Measurements from ENCODE around the gene C3orf62.

C3orf62 gene

DNA sequence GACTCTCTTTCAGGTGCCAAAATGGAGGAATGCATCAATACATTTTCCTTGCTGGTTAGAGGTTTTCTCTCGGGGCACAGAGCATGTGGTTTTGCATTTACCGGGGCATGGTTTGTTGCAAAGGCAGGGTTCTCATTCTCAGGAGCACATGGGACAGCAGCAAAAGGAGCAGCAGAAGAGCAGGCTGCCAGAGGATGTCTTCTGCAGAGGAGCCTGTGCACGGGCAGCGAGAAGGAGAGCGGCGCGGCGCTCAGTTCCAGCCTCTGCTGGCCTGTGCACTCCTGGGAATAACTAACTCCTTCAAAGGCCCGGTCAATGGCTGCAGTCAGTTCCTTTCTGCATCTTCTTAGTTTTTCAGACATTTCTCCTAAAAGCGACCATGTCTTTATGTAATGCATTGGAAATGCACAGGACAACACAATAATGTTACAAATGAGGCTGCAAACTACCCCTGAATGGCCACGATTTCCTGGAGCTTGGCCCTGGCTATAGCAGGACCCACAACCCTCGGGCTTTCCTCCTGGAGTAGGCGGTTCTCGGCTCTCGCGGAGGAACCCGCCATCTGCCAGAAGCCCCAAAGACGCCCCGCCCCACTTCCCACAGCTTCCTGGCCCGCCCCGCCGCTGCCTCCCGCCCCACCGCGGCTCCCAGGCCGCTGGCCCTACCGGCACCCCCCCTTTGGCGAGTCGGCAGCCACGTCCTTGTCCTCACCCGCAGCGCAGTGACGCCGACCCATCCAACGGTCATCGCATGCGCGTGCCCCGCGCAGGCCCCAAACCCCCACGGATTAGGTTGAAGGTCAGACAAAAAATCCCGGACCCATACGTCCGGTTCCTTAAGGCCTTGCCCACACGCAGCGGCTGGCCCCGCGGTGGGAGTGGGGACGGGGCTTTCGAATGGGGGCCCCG, at the start of gene C3orf62:
Gene C3orf62, minus strand, starts transcription at position 758 of the 908 bp plus-strand sequence. Its CDS starts 360 bp downstream, at position 398.
- DNase-seq (ENCODE audit: low read depth in 2 of 2) = peak; percentile 67 to 81

DNA sequence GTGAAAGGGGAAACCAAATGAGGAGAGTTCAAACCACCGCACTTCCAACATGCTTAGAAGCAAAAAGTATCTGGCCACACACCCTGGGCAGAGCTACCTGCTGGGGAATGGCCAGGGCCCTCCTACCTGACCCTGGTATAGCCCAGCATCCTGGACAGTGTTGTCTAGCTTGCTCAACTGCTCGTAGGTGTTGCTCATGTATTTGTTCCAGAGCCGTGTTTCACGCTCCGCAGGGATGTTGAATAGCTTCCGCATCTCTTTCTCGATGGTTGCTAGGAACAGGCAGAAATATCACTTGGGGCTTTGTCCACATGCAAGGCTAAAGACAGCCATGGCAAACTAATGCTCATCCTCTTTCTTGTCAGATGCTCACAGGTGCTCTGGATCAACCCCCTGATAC, 47.7 kb upstream of the C3orf62 start:
- DNase-seq (ENCODE audit: low read depth in 2 of 2) = no peak

DNA sequence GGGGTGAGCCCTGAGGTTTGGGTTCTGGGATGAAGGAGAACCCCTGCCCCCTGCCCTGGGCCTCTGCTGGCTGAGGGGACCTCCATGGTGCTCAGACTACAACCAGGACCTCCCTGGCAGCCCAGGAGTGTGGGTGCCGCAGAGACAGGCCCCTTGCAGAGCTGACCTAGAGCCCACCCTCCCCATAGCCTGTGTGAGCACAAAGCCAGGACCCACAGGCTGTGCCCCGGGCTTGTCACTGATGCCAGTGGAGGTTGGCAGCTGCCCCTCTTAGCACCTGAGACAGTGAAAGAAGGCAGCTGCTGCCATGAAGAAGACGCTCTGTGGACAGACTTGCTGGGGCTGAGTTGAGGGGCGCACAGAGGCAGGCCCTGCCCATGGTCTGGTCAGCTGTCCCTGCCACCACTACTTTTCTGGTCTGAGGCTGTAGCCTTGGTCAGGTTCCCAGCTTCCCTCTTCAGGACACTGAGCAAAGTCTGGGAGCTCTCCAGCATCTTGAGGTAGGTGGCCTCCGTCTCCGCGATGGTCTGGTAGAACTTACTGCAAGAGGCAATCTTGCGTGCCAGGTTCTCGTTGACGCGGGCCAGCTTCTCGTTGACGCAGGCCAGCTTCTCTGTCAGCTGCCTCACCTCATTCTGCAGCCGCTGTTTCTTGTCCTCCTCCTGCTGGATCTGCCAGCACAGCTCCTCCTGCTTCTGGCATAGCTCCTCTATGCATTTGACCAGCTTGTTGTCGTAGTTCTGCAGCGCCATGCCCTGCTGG, 39.8 kb upstream of the C3orf62 start:
- DNase-seq (ENCODE audit: low read depth in 2 of 2) = no peak

DNA sequence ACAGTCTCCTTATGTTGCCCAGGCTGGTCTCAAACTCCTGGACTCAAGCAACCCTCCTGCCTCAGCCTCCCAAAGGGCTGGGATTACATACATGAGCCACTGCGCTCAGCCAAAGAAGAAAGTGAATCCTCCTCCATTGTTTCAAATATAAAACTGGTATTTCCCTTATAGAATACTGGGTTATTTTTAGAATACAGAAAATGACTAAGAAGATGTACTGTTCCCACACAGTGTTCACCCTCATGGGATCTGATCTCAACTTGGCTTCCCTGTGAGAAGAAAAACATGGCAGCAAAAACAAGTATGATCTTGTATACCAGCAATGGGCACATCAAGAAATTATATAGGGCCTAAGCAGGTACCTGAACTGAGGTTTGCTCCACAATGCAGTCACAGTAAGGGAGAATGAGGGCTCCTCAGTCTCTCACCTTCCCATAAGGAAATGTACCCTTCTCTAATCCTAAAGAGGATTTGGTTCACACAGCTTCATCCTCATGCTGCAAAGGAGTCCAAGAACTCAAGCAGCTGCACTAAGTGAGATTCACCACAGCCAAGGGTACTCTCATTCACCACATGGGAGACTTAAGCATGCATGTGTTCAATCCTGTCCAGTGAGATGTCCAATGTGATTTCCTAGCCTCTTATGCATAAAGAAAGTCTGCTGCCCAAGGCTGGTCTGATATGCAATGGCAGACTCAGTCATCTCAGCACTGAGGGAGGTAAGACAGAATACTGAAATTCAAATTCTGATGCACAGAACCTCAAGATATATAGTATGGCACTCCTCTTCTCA, 37.1 kb upstream of the C3orf62 start:
- no peak for DNase-seq (ENCODE audit: low read depth in 2 of 2)

DNA sequence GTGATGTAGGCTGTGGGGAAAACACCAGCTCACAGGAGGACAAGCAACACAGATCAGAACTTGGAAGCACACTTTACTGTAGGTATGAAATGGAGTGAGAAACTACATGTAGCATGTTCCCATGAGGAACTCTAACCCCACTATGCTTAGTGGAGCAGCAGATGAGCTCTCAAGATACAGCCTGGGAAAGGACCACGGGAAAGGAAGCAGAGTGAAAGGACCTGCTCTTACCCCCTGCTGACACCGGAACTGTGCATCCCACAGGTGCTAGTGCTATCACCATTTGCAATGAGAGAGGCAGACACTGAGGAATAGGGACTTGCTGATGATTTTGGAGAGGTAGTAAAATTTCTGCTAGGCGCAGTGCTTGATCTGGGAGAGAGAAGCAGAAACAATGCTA, 34.3 kb upstream of the C3orf62 start:
- no peak for DNase-seq (ENCODE audit: low read depth in 2 of 2)

DNA sequence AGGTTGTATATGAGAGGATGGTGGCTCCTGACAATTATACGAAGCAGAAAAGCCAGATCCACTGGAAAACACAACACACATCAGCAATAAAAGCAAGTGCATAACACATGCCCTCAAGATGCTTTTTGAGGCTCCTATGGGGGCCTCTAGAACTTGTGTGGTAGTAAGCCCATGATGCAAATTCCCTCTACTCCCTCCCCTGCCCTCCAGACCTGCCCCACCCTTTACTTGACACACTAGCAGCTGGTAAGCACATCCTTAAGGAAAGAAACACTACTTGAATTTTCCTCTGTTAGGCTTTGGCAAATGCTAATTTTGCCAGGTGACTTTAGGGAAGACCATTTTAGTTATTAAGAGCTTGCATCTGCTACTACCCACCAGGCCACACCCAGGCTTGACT, 33.6 kb upstream of the C3orf62 start:
- no peak for DNase-seq (ENCODE audit: low read depth in 2 of 2)

DNA sequence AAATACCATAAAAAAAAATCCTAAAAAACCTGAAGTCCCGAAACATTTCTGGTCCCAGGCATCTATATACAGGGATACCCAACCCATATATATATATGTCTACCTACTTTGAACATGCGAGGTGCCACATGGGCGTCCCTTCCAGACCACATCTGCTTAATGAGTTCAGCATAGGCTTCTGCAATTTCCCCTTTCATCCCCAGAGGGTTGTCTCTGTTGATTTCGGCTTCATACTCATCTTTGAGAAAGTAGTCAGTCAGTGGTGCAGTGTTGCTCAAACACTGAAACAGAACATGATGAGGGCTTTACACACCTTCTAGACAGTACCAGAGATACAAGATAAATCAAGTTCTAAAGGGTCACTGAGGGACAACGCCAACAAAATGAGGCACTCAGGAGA, 28.6 kb upstream of the C3orf62 start:
- no peak for DNase-seq (ENCODE audit: low read depth in 2 of 2)

DNA sequence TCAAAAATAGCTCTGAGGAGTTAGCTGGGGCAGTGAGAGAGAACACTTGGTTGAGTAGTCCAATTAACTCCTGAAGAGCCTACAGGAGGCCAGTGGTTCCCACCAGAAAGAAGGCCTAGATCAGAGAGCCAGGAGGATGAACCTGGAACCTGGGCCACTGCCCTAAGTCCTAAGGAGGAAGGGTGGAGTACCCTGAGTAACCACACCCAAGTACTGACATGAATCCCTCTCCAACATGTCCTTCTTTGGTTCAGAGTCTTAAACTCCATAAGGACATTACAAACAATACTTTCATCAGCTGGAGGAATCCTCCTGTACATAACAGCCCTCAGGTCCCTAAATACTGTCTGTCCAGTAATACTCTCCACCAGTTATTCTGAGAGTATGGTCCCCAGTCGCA, 25.6 kb upstream of the C3orf62 start:
- DNase-seq (ENCODE audit: low read depth in 2 of 2) = no peak

DNA sequence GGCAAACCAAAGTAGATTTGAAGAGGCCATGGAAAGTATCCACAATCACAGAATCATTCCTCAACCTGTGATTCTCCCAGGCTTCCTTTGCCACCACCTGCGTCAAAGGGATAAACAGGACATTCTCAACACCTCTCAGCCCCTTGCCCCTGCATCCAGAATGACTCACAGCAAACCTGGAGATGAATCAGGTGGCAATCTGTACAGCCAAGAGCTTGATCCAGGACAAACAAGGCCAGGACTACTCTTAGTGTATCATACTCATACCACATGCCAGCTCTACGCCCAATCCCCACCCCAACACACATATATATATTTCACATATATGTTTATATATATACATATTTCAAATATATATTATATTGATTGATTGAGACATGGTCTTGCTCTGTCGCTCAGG, 23.6 kb upstream of the C3orf62 start:
- DNase-seq (ENCODE audit: low read depth in 2 of 2) = no peak

DNA sequence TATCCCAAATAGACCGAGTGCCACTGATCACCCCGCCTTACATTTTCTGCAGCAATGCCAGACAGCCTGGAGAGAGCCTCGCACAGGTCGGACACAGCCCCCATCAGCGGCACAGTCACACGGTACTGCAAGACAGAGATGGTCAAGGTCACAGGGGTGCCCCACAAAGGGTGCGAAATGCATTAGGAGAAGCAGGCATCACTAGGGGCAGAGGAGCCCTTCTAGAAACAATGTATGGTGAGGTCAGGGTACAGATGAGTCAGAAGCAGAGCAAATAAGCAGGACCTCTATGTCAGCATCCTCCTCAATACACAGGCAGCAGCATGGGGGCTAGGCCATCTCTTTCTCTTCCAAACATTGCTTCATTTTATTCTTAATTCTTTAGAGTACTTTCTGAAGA, 21.5 kb upstream of the C3orf62 start:
- DNase-seq (ENCODE audit: low read depth in 2 of 2) = no peak

DNA sequence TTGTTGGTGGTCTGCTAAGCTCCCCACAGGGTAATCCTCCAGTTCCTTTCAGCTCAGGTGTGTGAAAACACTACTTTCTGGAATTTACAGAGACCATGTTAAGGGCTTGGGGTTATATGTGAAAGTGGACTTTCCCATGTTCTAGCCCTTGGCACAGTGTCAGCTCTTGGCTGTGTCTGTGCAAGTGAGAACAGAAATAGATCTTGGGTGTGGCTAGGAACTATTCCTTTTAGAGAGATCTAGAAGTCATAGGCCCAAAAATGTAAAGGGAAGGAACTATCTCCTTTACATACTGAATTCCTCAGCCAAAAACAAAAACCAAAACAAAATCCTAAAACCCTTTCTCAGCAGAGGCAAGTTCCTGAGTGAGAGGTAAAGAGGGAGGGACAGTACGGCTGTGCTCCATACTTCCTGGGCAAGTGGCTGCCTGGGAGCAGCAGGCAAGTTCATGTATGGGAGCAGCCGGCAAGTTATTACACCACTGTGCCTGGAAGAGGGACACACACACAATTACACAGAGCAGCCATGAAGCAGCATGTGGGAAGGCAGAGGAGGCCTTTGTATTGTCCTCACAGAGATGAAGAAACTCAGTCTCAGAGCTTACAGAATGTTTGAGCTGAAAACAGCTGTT, 19.9 kb upstream of the C3orf62 start:
- no peak for DNase-seq (ENCODE audit: low read depth in 2 of 2)

DNA sequence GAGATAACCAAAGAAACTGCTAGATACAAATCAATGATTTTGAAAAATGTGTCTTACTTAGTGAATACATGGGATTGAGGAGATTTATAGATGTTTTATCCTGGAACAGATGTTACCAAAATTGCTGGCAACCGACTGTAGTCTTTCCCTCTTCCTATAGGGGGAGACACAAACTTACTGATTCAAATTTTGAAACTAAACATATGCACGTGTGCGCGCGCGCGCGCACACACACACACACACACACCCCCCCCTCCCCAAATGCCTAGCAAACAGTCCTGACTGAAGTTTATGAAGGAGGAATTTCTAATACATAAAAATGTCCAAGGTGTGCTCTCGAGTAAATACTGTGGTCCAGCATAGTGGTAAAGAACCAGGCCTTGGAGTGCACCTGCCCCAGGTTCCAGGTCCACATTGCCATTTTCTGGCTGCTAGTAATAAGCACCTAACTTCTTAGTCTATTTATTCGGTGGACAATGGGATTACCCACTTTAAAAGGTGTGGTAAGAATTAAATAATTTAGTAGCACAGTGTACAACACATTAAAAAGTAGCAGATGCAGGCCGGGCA, 18.5 kb upstream of the C3orf62 start:
- peak; percentile 8 to 14 for DNase-seq (ENCODE audit: low read depth in 2 of 2)

DNA sequence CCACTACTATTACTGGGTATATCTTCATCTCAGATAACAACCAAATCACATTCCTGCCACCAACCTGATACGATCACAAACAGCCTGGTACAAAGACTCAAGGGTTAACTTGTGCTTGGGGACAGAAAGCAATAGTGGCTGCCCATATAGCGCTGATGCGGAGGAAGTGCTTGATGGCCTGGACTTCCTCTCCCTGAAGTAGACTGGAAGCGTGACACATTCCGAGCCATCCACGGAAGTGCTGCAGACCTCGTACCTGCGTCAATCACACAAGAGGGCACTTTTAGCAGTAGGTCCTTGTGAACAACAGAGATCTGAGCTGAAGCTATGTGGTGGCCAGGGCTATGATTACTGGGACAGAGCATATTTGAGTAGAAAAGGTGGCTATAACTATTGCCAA, 17.3 kb upstream of the C3orf62 start:
- no peak for DNase-seq (ENCODE audit: low read depth in 2 of 2)

DNA sequence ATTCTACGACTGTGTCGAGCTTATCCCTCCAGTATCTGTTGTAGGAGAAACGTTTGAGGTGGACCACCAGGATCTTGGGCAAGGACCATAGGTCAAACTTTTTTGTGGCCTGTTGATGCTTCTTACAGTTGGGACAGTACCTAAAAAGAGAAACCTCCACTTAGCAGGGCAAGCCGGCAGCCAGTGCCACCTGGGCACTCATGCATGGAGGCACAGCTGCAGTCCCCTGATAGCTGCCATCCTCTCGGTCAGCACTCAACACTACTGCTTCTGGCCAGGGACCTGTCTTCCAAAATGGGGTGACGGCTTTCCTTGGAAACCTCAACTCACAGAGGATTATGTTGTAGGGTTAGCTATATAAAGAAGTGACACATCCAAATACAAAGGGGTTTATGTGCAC, 7.0 kb upstream of the C3orf62 start:
- no peak for DNase-seq (ENCODE audit: low read depth in 2 of 2)

DNA sequence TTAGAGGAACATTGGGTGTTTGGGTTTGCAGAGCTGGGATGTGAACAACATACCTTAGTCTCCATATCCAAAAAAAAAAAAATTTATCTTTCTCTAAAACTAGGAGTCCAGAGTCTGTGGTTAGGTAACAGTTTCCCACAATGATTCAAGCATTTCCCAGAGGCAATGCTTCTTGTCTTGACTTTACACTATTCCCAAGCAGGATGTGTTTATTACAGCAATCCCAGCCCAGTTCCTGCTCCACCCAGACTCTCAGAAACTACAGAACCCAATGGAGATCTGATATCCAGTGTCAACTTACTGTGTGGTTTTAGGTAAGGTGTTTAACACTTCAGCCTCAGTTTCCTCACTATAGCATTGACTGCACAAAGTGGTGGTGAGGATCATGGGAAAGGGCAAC, 2.3 kb upstream of the C3orf62 start:
- no peak for DNase-seq (ENCODE audit: low read depth in 2 of 2)

DNA sequence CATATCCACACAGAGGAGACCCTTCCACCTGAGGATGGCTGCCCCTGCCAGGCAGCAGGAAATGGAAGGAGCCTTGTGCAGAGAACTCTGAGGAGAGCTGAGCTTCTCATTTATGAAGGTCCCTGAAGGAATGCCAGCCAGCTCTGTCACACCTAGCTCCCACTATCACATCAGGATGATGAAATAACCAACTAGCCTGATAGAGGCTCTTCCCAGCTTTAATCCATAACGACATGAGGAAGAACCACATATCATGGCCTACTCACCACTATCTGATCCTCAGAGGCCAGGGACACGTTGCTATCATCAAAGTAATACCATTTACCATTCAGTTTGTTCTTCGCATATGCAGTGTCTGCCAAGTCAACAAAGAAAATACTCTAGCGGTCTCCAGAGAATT, 1.5 kb upstream of the C3orf62 start:
- DNase-seq (ENCODE audit: low read depth in 2 of 2) = no peak

DNA sequence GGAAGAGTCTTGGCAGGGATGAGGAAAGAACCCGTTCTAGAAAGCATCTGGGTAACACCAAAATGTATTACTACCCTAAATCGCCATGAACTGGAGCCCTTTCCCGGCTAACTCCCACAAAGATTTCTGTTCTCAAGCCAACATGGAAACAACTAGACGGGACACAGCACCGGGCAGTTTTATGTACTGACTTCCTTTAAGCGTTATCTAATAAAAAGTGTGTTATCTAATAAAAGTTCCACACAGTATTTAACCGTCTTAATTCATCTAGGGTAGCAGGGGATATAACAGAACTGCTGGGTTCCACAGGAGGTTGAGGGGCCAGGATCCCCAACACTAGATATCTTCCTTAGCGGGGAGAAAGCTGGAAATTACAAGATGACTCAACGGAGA, 347 bp upstream of the C3orf62 start:
- DNase-seq (ENCODE audit: low read depth in 2 of 2) = no peak

DNA sequence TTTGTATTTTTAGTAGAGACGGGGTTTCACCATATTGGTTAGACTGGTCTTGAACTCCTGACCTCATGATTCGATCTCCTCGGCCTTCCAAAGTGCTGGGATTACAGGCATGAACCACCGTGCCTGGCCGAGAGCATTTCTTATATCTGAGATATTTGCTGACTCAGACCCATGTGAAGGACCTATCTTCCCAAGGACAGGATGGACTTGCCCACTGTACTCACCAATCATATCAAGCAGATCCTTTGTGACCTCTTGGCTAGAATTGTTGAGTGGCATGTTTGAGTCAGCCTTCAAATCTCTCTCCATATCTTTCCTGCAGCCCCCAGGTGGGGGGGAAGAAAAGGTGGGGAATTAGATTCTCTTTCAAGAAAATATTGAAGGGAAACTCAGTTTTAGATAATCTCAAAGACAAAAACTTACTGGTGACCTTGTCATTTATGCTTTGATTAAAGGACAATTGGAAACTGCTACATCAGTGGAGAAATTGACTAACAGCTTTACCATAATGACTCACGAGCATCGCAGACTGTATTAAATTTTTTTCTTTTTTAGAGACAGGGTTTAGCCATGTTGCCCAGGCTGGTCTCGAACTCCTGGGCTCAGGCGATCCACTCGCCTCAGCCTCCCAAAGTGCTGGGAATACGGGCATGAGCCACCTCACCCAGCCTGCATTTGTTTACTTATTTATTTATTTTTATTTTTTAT, 3.1 kb downstream of the C3orf62 start:
- DNase-seq (ENCODE audit: low read depth in 2 of 2) = no peak

DNA sequence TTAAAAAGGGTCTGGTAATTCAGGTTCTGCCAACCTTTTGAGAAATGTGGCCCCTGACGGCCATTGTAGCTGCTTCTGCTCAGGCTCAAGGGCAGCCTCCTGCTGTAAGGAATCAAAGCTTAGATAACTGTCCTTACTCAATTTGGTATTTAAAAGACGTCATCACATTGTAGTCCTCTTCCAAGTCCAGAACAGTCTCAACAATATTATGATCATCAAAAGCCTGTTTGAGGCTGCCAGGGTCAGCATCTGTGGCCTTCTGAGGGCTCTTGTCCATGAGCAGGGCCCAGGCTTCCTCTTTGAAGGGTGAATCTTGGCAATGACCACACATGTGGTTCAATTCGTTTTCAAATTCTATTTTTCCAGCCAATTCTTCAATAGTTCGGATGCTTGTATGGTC, 6.0 kb downstream of the C3orf62 start:
- DNase-seq (ENCODE audit: low read depth in 2 of 2) = no peak

DNA sequence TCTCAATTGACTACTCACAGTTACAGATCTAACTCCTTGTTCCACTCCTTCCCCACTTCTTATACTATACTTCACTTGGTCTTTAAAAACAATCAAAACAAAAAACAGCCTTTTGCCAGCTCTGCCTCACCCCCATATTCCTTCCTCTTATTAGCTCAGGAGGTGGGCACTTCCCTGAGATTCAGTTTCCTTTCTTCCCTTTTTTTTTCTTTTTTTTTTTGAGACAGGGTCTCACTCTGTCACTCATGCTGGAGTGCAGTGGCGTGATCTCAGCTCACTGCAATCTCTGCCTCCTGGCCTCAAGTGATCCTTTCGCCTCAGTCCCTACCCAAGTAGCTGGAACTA, 6.9 kb downstream of the C3orf62 start:
- DNase-seq (ENCODE audit: low read depth in 2 of 2) = no peak
